BE2C (cell line): ENCODE measurements around the gene FAM181A.

ENCODE experiments used
- DNase-seq: peaks from one replicate; pipeline ENCODE4 v3.0.0-alpha.2; 2020
- H3K27me3 ChIP-seq: fragments of 250-450 bp; sonication (Bioruptor Pico); 2 replicates; pipeline ENCODE4 v1.5.1; 2020; ENCODE audit warnings: mild to moderate bottlenecking
- H3K36me3 ChIP-seq: fragments of 250-450 bp; sonication (Bioruptor Pico); 2 replicates; pipeline ENCODE4 v1.5.1; 2020; ENCODE audit warnings: mild to moderate bottlenecking
- H3K4me1 ChIP-seq: fragments of 250-450 bp; sonication (Bioruptor Pico); 2 replicates; pipeline ENCODE4 v1.5.1; 2020
- H3K4me3 ChIP-seq: 2 replicates; pipeline ENCODE4 v1.5.1; 2011; ENCODE audit warnings: low read depth, low read length
- H3K9me3 ChIP-seq: fragments of 250-450 bp; sonication (Bioruptor Pico); 2 replicates; pipeline ENCODE4 v1.5.1; 2020
- CTCF ChIP-seq: IDR thresholded peaks from 2 replicates; pipeline ENCODE4 v1.5.1; 2012; ENCODE audit warnings: mild to moderate bottlenecking, low read depth, low read length

The FAM181A gene

DNA sequence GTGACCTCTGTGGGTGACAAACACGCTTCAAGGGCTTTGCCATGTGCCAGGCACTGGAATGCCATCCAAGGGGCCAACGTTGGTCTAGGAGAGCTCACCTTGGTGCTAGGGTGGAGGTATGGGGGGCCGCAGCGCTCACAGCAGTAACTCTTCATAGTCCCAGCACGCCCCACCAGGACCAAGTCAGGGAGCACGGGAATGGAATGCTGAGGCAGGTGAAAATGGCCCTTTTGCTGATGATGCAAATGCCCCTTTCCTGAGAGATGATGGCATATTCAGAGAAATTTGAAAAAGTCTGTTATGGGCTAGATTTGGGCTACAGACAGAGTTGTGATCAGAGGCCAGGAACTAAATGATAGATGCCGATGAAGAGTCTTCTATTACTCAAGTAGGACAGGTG, 10.0 kb upstream of the FAM181A start:
- Histone ChIP-seq H3K4me3 (no peak overlapping the region), H3K36me3 (no peaks in the 10 kb centered on the region), H3K4me1 (no peaks in the 10 kb centered on the region), H3K27me3 (no peaks in the 10 kb centered on the region), H3K9me3 (no peaks in the 10 kb centered on the region)
- no peak for DNase-seq
- TF ChIP-seq CTCF: no peak

DNA sequence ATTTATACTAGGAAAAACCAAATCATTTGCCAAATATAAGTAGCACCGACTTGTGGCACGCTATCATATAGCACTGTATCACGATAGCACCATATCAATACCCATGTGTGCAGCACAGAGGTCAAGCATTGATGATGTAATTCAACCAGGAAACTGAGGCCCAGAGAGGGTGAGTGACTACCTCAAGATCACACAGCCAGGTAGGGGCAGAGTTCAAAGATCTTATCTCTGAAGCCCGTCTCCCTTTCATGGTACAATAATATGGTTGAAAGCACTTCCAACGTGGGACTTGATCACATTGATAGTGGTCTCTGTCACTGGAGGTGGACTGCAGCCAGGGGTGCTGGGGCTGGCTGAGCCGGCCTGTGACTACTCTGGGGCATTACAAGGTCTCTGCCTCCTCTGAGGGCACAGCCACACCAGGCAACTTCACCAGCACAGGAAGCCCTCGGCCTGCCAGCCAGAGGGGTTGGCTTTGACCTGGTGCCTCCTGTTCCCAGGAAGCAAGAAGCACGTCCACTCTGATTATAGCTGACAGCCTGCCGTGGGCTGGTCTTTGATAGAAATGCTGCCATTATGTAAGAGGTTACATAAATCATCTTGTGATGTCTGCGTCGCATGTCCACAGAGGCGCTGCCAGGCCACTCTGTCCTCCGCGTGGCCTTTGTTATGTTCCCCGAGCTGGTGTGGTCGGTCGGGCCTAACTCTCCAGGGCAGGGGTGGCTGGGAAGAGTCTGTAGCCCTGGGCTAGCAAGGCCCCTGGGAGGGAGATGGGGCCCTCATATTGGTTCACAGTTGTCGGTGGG, 5.9 kb upstream of the FAM181A start:
- Histone ChIP-seq H3K9me3 (no peaks in the 10 kb centered on the region), H3K4me3 (no peak overlapping the region), H3K27me3 (no peaks in the 10 kb centered on the region), H3K36me3 (no peaks in the 10 kb centered on the region), H3K4me1 (no peaks in the 10 kb centered on the region)
- DNase-seq: no peak
- TF ChIP-seq CTCF: no peak

DNA sequence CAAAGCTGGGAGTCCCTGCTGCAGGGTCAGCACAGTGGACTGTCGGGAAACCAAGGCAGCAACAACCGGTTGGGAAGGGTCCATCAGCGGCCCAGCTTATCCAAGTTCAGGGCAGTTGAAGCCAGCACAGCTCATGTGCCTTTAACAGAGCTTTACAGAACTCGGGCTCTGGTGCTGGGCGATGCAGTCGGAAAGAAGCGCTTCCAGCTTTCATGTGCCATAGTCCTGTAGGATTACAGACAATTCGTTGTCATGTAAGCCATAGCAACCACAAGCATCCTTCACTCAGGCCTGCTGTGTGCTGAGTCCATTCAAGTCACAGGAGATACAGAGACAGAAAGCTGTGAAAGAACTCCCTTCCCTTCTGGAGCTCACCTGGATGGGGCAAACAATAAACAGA, 3.5 kb upstream of the FAM181A start:
- no peaks in the 10 kb centered on the region for H3K4me1 ChIP-seq
- TF ChIP-seq CTCF: no peak
- H3K9me3 ChIP-seq: no peaks in the 10 kb centered on the region
- H3K36me3 ChIP-seq: no peaks in the 10 kb centered on the region
- no peaks in the 10 kb centered on the region for H3K27me3 ChIP-seq
- DNase-seq: no peak
- no peak overlapping the region for H3K4me3 ChIP-seq

- Histone ChIP-seq H3K36me3 (no peaks in the 10 kb centered on the region), H3K4me1 (no peaks in the 10 kb centered on the region), H3K27me3 (no peaks in the 10 kb centered on the region), H3K9me3 (no peaks in the 10 kb centered on the region), H3K4me3 (no peak overlapping the region)
- no peak for TF ChIP-seq CTCF
- no peak for DNase-seq
Measured at GRCh38 chr14:93924592-93925355, 2.4 kb upstream of the FAM181A start.

- TF ChIP-seq CTCF: no peak
- H3K27me3 ChIP-seq: no peaks in the 10 kb centered on the region
- no peaks in the 10 kb centered on the region for H3K9me3 ChIP-seq
- H3K4me3 ChIP-seq: no peak overlapping the region
- no peaks in the 10 kb centered on the region for H3K4me1 ChIP-seq
- H3K36me3 ChIP-seq: no peaks in the 10 kb centered on the region
- DNase-seq: no peak
Measured at GRCh38 chr14:93925374-93925895, 1.7 kb upstream of the FAM181A start.
